GM23248 (cell line): Measurements from ENCODE around the gene GKAP1.

Source experiments
- EZH2 ChIP-seq: fragments of 200-600 bp; sonication (generic); IDR thresholded peaks from 2 replicates; pipeline ENCODE4 v1.6.1; 2018; ENCODE audit warnings: antibody characterized with exemption, mild to moderate bottlenecking; ENCODE audit not compliant: insufficient read depth, poor library complexity, severe bottlenecking
- EZH2phosphoT487 ChIP-seq: fragments of 200-600 bp; sonication (generic); IDR thresholded peaks from 2 replicates; pipeline ENCODE4 v1.6.1; 2018; ENCODE audit warnings: antibody characterized with exemption, moderate library complexity, mild to moderate bottlenecking, low read depth; ENCODE audit not compliant: insufficient read depth

GRCh38 chr9:83691492-83691891 is 126.1 kb downstream of the GKAP1 start:
- TF ChIP-seq EZH2 = no peak
- no peak for TF ChIP-seq EZH2phosphoT487
